GM19463 (cell line): ENCODE results near the gene BCL11B.
"Not testable (repeated sequence)": the region's sequence is repeated elsewhere in the genome, so short reads cannot be mapped to it uniquely, and the experiment has no call there.

Source experiments
- ATAC-seq: cut with Tn5 transposase; IDR thresholded peaks from one replicate; pipeline ENCODE4 v1.9.1; 2021; ENCODE audit warnings: mild to moderate bottlenecking, moderate library complexity; ENCODE audit not compliant: unreplicated experiment

BCL11B gene

GRCh38 chr14:99242238-99242637 is 29.8 kb downstream of the BCL11B start:
- no peak for ATAC-seq

GRCh38 chr14:99241325-99242010 is 30.5 kb downstream of the BCL11B start:
- ATAC-seq, result no peak

GRCh38 chr14:99240627-99241324 is 31.2 kb downstream of the BCL11B start:
- ATAC-seq, result no peak

- ATAC-seq, result no peak
These were observed 32.3 kb downstream of the BCL11B start for GRCh38 chr14:99239661-99240092.

- no peak for ATAC-seq
These were observed 33.8 kb downstream of the BCL11B start for GRCh38 chr14:99238216-99238615.

GRCh38 chr14:99237288-99237687 is 34.7 kb downstream of the BCL11B start:
- ATAC-seq, result no peak

- ATAC-seq, result no peak
These were observed 35.4 kb downstream of the BCL11B start for GRCh38 chr14:99236386-99237138.

- ATAC-seq, result no peak
These were observed 36.2 kb downstream of the BCL11B start for GRCh38 chr14:99235582-99236320.

- no peak for ATAC-seq
These were observed 36.9 kb downstream of the BCL11B start for GRCh38 chr14:99234961-99235571.

GRCh38 chr14:99234355-99234754 is 37.6 kb downstream of the BCL11B start:
- no peak for ATAC-seq

- ATAC-seq, result no peak
These were observed 38.6 kb downstream of the BCL11B start for GRCh38 chr14:99233222-99234035.

- no peak for ATAC-seq
These were observed 39.2 kb downstream of the BCL11B start for GRCh38 chr14:99232714-99233214.

GRCh38 chr14:99231850-99232713 is 39.9 kb downstream of the BCL11B start:
- ATAC-seq, result no peak

GRCh38 chr14:99231161-99231849 is 40.7 kb downstream of the BCL11B start:
- ATAC-seq, result no peak

GRCh38 chr14:99230208-99231151 is 41.5 kb downstream of the BCL11B start:
- no peak for ATAC-seq

GRCh38 chr14:99229654-99230207 is 42.3 kb downstream of the BCL11B start:
- no peak for ATAC-seq

- not testable (repeated sequence) for ATAC-seq
These were observed 43.2 kb downstream of the BCL11B start for GRCh38 chr14:99228760-99229159.
